Left ventricle myocardium inferior (tissue), 1 donor: Measurements from ENCODE around the gene TIAM1. TPM values are rescaled to one million over a fixed set of nuclear protein-coding genes. Genes with fewer than 3 reads are reported as not detected.

ENCODE experiments used
- DNase-seq: peaks from one replicate; pipeline ENCODE4 v3.0.0-alpha.2; 2020
- H3K27ac ChIP-seq: fragments of 200-600 bp; replicated peaks from 2 replicates; pipeline ENCODE4 v1.8.0; 2021
- H3K27me3 ChIP-seq: fragments of 200-600 bp; 2 replicates; pipeline ENCODE4 v1.8.0; 2021; ENCODE audit warnings: low read depth
- H3K36me3 ChIP-seq: fragments of 200-600 bp; 2 replicates; pipeline ENCODE4 v1.8.0; 2021
- H3K4me1 ChIP-seq: fragments of 200-600 bp; 2 replicates; pipeline ENCODE4 v1.8.0; 2021
- H3K4me3 ChIP-seq: fragments of 200-600 bp; 2 replicates; pipeline ENCODE4 v1.8.0; 2021; ENCODE audit warnings: mild to moderate bottlenecking, moderate library complexity
- H3K9me3 ChIP-seq: fragments of 200-600 bp; replicated peaks from 2 replicates; pipeline ENCODE4 v1.8.0; 2021
- CTCF ChIP-seq: fragments of 200-600 bp; IDR thresholded peaks from 2 replicates; pipeline ENCODE4 v1.8.0; 2021; ENCODE audit warnings: antibody characterized with exemption, mild to moderate bottlenecking, borderline replicate concordance
- intact Hi-C: fragments of 100-400 bp; cut with micrococcal nuclease; formaldehyde crosslinking; loops from one replicate; pipeline ENCODE4 v1.11.0; 2022
- total RNA-seq: library from RNA; stranded (reverse); fragmentation: NEBNext Ultra II Directional; extraction: Animal tissue kit (Norgen Biotek cat#: 25700); gene quantifications from one replicate; pipeline ENCODE4 v1.2.1, GENCODE V29; 2021
- donor health status: DM: no; HTN: yes; CAD: no; lungs with severe emphysema.

TIAM1 gene
- total RNA-seq, 1 donor from 2014 or later = 1.8 TPM

GRCh38 chr21:31124010-31124409 is 220.1 kb downstream of the TIAM1 start:
- Histone ChIP-seq H3K27me3 (no peaks in the 10 kb centered on the region), H3K4me1 (peaks cover 13% of the 10 kb centered on the region), H3K36me3 (no peaks in the 10 kb centered on the region), H3K9me3 (no peaks in the 10 kb centered on the region), H3K27ac (peak overlapping the region; percentile 48), H3K4me3 (no peak overlapping the region)
- DNase-seq = no peak
- TF ChIP-seq CTCF = no peak
- intact Hi-C loops = no loop called here

GRCh38 chr21:31119199-31119598 is 224.9 kb downstream of the TIAM1 start:
- Histone ChIP-seq H3K36me3 (no peaks in the 10 kb centered on the region), H3K4me1 (peaks cover 9% of the 10 kb centered on the region), H3K9me3 (no peaks in the 10 kb centered on the region), H3K27me3 (peaks cover 33% of the 10 kb centered on the region), H3K27ac (no peak overlapping the region), H3K4me3 (no peak overlapping the region)
- TF ChIP-seq CTCF = no peak
- DNase-seq = no peak
- intact Hi-C loops = no loop called here

GRCh38 chr21:31117128-31117916 is 226.7 kb downstream of the TIAM1 start:
- no peaks in the 10 kb centered on the region for H3K4me1 ChIP-seq
- no peaks in the 10 kb centered on the region for H3K9me3 ChIP-seq
- no peak for DNase-seq
- H3K27ac ChIP-seq = no peak overlapping the region
- no peak overlapping the region for H3K4me3 ChIP-seq
- H3K36me3 ChIP-seq = no peaks in the 10 kb centered on the region
- TF ChIP-seq CTCF = no peak
- H3K27me3 ChIP-seq = peaks cover 37% of the 10 kb centered on the region
- intact Hi-C loops = no loop called here

GRCh38 chr21:31115249-31115648 is 228.8 kb downstream of the TIAM1 start:
- H3K4me3 ChIP-seq = no peak overlapping the region
- no peaks in the 10 kb centered on the region for H3K9me3 ChIP-seq
- H3K36me3 ChIP-seq = no peaks in the 10 kb centered on the region
- no peak for DNase-seq
- intact Hi-C loops = no loop called here
- TF ChIP-seq CTCF = no peak
- H3K27ac ChIP-seq = no peak overlapping the region
- peaks cover 55% of the 10 kb centered on the region for H3K27me3 ChIP-seq
- no peaks in the 10 kb centered on the region for H3K4me1 ChIP-seq

- no peak for TF ChIP-seq CTCF
Measured at GRCh38 chr21:31111093-31111492, 233.0 kb downstream of the TIAM1 start.

More at GRCh38 chr21:31111093-31111492, 233.0 kb downstream of the TIAM1 start:
- Histone ChIP-seq H3K27ac (no peak overlapping the region), H3K27me3 (peaks cover 43% of the 10 kb centered on the region), H3K4me1 (no peaks in the 10 kb centered on the region), H3K36me3 (no peaks in the 10 kb centered on the region), H3K9me3 (no peaks in the 10 kb centered on the region), H3K4me3 (no peak overlapping the region)
- no peak for DNase-seq
- intact Hi-C loops = no loop called here
